ENCODE measurements around the gene CCT3. TPM values are rescaled to one million over a fixed set of nuclear protein-coding genes. Genes with fewer than 3 reads are reported as not detected.
"Not testable (repeated sequence)": the region's sequence is repeated elsewhere in the genome, so short reads cannot be mapped to it uniquely, and the experiment has no call there.

CCT3 gene
- total and polyA plus RNA-seq, 10 of the 15 experiments (the other 5 are each of a cell fraction or from before 2014, with no cell fraction given): 319 to 585 (median 427) TPM

DNA sequence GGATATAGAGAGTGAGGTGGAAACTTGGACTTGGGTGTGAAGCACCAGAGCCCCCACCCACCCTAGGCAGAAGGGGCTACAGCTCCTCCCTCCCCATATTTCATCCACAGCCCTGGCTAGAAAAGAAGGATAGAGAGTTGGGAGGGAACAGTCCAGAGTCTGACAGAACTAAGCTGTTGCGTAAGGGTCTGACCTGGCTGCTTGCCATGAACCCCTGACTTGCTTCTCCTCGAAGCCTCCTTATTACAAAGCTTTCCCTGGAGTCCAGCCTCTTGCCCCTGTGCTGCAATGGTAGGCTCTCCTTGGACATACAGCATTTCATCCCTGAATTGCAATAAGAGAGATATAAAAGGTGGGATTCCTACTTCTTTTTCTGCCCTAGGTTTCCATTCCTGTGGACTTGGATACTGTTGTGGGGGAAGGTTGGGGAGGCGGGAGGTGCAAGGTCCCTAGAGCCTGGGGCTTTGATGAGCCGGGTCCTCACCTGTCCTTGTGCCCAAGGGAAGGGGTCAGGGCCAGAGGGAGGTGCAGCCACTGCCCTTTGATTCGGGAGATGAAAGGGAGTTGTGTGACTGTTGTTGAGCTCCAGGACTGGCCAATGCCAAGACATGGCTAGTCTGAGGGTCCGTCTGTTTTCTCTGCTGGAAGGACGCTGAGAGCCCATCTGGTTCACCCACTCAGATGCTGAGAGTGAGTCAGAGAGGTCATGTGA lies 33.6 kb upstream of the CCT3 start (continued):
- TF ChIP-seq NFIC (IDR thresholded peaks at IDR 0.05; ENCODE audit: low read depth, low read length) (no peak), CBX3 (IDR thresholded peaks at IDR 0.05; ENCODE audit: borderline replicate concordance, low read depth) (no peak), IKZF1 (conservative IDR thresholded peaks at IDR 0.05) (no peak), KAT2A (conservative IDR thresholded peaks at IDR 0.05; ENCODE audit: control insufficient read depth, low read depth, low read length) (no peak)
- TF ChIP-seq, protein P1, sequence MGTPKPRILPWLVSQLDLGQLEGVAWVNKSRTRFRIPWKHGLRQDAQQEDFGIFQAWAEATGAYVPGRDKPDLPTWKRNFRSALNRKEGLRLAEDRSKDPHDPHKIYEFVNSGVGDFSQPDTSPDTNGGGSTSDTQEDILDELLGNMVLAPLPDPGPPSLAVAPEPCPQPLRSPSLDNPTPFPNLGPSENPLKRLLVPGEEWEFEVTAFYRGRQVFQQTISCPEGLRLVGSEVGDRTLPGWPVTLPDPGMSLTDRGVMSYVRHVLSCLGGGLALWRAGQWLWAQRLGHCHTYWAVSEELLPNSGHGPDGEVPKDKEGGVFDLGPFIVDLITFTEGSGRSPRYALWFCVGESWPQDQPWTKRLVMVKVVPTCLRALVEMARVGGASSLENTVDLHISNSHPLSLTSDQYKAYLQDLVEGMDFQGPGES (IDR thresholded peaks at IDR 0.05): no peak

DNA sequence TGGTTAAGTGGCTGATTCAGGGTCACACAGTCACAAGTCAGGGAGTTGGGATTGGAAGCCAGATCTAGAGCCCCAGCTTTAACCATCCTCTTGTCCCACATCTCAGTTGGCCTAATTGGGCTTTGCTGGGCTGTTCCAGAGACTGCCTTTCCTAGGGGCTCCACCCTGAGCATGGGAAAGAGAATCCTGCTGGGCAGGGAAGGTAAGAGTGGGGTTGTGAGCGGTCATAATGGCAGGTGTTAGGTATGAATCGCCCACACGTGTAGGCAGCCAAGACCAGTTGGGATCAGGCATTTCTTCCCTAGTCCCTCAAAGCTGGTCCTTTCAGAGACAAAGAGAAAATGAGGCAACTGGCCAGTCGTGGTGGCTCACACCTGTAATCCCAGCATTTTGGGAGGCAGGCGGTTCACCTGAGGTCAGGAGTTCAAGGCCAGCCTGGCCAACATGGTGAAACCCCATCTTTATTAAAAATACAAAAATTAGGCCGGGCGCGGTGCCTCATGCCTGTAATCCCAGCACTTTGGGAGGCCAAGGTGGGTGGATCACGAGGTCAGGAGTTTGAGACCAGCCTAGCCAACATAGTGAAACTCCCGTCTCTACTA lies 31.7 kb upstream of the CCT3 start:
- peaks cover 3 to 11% of the 10 kb centered on the region in 2 experiments; a peak in 3 of 4 replicates for H3K27me3 ChIP-seq (replicated peaks in 1 of 2; ENCODE audit: control insufficient read depth in 2 of 2, insufficient read depth in 2 of 2, low read length in 1 of 2)
- H3K79me2 ChIP-seq (ENCODE audit: control insufficient read depth, insufficient read depth, low read length); H3K4me2 ChIP-seq (ENCODE audit: control insufficient read depth, insufficient read depth); BruUV-seq (replicated peaks); RAD21 ChIA-PET (ENCODE audit: unreplicated experiment); H3K9me3 ChIP-seq (replicated peaks; ENCODE audit: control insufficient read depth, insufficient read depth, low read length); ATAC-seq; intact Hi-C loops (cut with micrococcal nuclease; ENCODE audit: unreplicated experiment); DNase-seq (ENCODE audit: low read depth, low spot score); H3K36me3 ChIP-seq (ENCODE audit: control insufficient read depth in 2 of 2, insufficient read depth in 2 of 2, low read length in 1 of 2); H3K27ac ChIP-seq (ENCODE audit: control insufficient read depth, insufficient read depth); H2AFZ ChIP-seq (ENCODE audit: control insufficient read depth, low read depth, low read length); H3K4me3 ChIP-seq; FAIRE-seq; POLR2A ChIA-PET; H3K9ac ChIP-seq (ENCODE audit: control insufficient read depth, insufficient read depth, low read length); H3K4me1 ChIP-seq (ENCODE audit: control insufficient read depth, insufficient read depth, low read length); in situ Hi-C loops (cut with MboI); H4K20me1 ChIP-seq (ENCODE audit: control insufficient read depth, insufficient read depth): not testable (repeated sequence)
- WGBS (ENCODE audit: insufficient coverage, insufficient replicate concordance, low lambda C conversion rate, missing lambda C conversion rate): 67% methylated on average over 10 of the region's 10 CpGs
- ChIA-PET SMC1A (ENCODE audit: uncharacterized antibody, unreplicated experiment) (interaction anchor here (1.3 kb wide), 1 partner anchor 17 kb away, joined by 5 read pairs; no protein-coding TSS in a partner anchor), CTCF (interaction anchor here (0.7 to 1.2 kb wide), 4 partner anchors 11 to 380 kb away, joined by 3 to 4 read pairs (median 3); no protein-coding TSS in a partner anchor)

Data from GM12878 (cell line).